GM18517 (cell line): Measurements from ENCODE around the gene OR2D2.
"Not testable (repeated sequence)": the region's sequence is repeated elsewhere in the genome, so short reads cannot be mapped to it uniquely, and the experiment has no call there.

Source experiments
- ATAC-seq: cut with Tn5 transposase; IDR thresholded peaks from one replicate; pipeline ENCODE4 v1.9.1; 2021; ENCODE audit warnings: mild to moderate bottlenecking, moderate library complexity; ENCODE audit not compliant: unreplicated experiment

The OR2D2 gene, protein sequence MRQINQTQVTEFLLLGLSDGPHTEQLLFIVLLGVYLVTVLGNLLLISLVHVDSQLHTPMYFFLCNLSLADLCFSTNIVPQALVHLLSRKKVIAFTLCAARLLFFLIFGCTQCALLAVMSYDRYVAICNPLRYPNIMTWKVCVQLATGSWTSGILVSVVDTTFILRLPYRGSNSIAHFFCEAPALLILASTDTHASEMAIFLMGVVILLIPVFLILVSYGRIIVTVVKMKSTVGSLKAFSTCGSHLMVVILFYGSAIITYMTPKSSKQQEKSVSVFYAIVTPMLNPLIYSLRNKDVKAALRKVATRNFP

GRCh38 chr11:6892400-6892799, at the start of gene OR2D2:
OR2D2 (minus strand) TSS chr11:6892500; CDS start chr11:6892500, 0 bp downstream.
- no peak for ATAC-seq

GRCh38 chr11:6941970-6942369, 49.7 kb upstream of the OR2D2 start:
- ATAC-seq, result no peak

DNA sequence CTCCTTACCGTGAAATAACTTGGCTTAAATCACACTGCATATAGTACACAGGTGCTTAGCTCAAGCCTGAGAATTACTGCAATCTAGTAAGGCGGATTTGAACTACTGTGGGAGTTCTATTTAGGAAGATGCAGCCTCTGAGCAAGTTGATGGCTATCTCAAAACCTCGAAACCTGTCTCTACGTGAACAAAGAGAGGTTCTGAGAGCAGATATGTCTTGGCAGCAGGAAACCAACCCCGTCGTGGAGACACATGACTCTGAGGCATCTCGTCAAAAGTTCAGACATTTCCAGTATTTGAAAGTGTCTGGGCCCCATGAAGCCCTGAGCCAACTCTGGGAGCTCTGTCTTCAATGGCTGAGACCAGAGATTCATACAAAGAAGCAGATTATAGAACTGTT, 39.8 kb upstream of the OR2D2 start:
- no peak for ATAC-seq

GRCh38 chr11:6931146-6931713, 38.9 kb upstream of the OR2D2 start:
- ATAC-seq, result no peak

DNA sequence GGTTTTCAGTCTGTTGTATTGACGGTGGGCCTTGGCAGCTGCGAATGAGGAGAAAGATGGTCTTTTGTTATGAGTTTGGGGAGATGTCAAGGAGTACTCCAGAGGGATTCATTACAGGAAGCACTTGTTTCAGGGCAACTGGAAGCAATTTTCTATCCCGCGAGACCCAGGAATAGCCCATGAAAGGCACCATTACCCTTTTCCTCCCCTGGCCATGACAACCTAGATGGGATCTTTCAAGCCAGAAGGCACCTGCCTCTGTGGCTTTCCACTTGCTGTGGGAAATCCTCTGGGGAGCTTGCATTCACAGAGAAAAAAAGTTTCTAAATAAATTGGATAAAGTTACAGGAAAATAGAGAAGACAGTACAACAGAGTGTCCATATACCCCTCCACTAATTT, 36.6 kb upstream of the OR2D2 start:
- no peak for ATAC-seq

DNA sequence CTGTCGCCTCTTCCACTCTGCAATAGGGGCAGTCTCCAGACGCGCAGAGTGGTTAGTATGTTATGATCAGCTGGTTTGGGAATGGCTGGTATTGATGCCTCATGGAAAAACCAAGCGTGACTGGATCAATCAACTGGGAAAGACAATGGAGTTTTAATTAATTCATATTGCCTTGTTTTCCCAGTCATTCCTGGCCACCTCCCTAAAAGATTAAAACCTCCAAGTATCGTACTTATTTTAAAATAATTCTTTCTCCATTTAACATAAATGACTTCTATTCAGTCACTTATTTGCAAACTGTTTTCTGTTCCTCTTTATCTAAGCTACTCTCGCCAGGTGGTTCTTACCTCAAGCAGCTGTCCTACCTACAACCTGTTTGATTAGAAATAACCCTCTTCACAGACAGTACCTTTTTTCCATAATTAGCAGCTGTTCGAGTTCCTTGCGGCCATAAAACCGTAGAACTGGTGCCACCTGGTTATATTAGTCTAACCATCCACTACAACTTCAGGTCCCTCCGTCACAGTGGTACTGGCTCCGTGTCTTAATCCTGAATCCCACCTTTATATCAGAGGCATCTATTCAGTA, 34.8 kb upstream of the OR2D2 start:
- peak; percentile 79 for ATAC-seq

GRCh38 chr11:6926208-6927029, 34.1 kb upstream of the OR2D2 start, which contains the start of gene ZNF215:
ZNF215 (plus strand) TSS chr11:6926426; CDS start chr11:6932273, 5,847 bp downstream.
- ATAC-seq, result peak; percentile 56

- peak; percentile 14 for ATAC-seq
Measured at GRCh38 chr11:6925636-6926207, 33.4 kb upstream of the OR2D2 start.

DNA sequence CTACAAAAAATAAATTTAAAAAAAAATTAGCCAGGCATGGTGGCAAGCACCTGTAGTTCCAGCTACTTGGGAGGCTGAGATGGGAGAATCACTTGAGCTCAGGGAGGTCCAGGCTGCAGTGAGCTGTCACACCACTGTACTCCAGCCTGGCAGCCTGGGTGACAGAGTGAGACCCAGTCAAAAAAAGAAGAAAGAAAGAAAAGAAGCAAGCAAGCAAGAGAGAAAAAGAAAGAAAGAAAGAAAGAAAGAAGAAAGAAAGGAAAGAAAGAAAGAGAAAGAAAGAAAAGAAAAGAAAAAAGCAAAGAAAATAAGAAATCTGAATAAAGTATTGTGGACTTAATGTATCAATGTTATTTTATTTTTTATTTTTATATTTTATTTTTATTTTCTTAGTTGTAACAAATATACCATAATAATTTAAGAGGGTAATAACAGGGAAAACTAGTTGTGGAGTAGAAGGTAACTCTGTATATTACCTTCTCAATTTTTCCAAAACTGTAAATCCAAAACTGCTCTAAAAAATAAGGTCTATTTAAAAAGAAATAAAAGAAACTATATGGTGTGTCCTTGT, 32.8 kb upstream of the OR2D2 start:
- ATAC-seq, result no peak

DNA sequence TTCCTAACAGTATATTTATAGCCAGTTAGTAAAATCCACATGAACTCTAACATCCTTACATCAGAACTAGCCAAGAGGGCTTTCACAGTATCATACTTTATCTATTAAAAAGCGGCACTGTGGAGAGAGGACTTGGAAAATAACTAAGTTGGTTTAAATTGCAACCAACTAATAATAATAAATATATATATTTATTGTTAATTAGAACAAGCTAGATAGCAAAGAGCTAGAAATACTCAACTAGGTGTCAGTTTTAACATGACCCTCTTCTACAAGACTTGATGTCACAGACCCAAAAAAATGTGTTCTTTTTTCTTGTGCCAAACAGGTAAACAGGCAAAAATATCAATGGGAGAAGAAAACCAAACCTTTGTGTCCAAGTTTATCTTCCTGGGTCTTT, 28.4 kb upstream of the OR2D2 start, which contains the start of gene OR2D3:
TSS of gene OR2D3 (plus strand) at position 301 of the 400 bp plus-strand sequence. CDS start at position 301, 0 bp downstream.
- ATAC-seq, result no peak

DNA sequence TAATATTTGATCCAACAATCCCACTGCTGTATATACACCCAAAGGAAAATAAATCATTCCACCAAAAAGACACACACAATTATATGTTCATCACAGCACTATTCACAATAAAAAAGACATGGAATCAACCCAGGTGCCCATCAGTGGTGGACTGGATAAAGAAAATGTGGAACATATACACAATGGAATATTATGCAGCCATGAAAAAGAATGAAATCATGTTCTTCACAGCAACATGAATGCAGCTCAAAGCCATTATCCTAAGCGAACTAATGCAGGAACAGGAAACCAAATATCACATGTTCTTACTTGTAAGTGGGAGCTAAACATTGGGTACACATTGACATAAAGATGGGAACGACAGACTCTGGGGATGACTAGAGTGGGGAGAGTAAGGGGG, 27.4 kb upstream of the OR2D2 start:
- no peak for ATAC-seq

DNA sequence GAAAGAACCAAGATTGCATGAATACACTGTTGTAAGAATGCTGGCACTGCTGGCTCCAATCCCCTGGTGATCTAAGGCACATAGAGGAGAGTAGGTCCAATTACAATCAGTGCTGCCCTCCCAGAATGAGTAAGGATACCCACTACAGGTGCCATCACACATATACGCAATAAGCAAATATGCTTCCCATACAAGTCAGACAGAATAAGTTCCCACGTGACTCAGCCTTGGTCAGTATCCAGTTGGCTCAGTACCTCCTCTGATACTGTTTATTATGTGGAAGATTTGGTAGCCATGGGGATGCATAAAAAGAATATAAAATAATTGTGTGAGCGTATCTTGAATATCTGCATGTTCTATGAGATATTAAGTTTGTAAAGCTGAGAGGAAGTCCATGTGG, 19.6 kb upstream of the OR2D2 start:
- no peak for ATAC-seq

- ATAC-seq, result no peak
Measured at GRCh38 chr11:6911378-6911777, 19.1 kb upstream of the OR2D2 start.

DNA sequence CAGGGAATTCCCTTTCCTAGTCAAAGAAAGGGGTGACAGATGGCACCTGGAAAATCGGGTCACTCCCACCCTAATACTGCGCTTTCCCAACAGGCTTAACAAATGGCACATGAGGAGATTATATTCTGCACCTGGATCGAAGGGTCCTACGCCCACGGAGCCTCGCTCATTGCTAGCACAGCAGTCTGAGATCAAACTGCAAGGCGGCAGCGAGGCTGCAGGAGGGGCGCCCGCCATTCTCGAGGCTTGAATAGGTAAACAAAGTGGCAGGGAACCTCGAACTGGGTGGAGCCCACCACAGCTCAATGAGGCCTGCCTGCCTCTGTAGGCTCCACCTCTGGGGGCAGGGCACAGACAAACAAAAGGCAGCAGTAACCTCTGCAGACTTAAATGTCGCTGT, 12.5 kb upstream of the OR2D2 start:
- ATAC-seq, result not testable (repeated sequence)

DNA sequence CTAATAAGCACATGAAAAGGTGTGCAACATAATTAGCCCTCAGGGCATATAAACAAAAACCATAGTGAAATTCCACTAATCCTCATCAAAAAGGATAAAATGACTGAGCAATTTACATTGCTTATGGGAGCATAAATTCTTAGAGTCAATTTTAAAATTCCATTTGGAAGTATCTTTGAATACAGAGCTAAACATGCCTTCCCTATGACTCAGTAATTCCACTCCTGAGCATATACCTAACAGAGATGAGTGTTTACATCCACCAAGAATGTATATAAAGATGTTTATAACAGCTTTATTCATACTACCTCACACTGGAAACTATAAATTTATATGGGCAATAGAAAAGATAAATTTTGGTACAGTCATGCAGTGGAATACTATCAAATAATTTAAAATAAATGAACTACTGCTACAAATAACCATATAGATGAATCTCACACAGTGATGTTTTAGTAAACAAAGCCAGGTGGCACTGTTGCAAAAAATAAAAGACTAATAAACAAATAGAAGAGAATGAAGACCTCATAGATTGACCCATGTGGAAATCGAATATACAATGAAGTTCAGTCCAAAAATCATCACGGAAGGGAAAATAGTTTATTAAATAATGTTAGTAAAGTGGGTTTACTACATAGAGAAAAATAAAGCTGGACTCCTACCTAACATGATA, 8.2 kb upstream of the OR2D2 start:
- ATAC-seq, result no peak

DNA sequence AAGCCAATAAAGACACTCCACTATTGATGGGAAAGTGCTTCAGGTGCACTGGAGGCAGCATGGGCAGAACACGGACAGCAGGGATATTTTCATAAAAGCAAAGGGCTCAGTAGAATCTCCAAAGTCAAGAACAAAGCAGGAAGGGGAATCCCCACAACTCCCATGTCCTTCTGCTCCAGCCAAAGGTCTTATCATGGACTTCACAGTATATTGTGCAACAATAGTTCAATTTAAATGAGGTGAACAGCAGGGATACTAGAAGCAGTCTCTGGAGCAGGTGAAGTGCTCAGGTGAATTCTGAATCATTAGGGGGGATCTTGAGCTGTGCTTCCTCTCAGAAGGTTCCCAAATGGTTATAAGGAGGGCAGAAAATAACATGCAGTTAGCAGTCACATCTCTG, 6.6 kb upstream of the OR2D2 start:
- no peak for ATAC-seq

DNA sequence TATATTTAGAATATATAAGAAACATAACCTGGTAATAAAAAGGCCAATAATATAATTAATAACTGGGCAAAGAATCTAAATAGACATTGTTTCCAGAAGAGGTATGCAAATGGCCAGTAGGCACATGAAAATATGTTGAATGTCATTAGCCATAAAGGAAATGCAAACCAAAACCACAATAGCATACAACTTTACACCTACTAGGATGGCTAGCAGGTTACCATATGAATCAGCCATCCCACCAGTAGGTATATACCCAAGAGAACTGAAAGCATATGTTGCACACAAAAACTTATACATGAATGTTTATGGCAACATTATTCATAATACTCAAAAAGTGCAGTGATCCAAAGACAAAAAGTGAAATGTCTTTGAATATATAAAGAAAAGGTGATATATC, 2.7 kb upstream of the OR2D2 start:
- ATAC-seq, result peak; percentile 90

- ATAC-seq, result no peak
Measured at GRCh38 chr11:6894097-6894496, 1.8 kb upstream of the OR2D2 start.

DNA sequence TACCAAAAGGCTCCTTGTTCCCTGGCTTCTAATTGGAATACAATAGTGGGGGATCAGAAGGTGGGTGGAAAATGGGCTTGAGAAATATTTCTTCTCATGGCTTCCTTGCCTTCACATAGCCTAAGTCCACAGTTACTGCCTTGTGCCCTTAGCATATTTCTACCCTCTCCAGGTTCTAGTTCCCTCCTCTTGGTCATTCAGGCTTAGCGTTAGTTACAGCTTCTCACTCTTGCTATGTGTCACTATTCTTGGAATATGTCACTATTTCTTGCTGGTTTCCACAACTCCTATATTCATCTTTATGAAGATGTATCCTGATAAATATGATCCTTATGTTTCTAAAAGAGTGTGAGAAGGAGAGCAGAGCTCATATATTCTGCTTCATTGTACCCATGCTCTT, 2.5 kb downstream of the OR2D2 start:
- no peak for ATAC-seq

GRCh38 chr11:6888830-6889229, 3.5 kb downstream of the OR2D2 start:
- no peak for ATAC-seq
